Body of pancreas (tissue), 4 donors: ENCODE data around the gene AIMP1. TPM values are rescaled to one million over a fixed set of nuclear protein-coding genes. Genes with fewer than 3 reads are reported as not detected.

ENCODE experiments used
- ATAC-seq: fragments of 150-250 bp; one replicate; pipeline ENCODE4 v1.9.1; 2016
- DNase-seq, 4 donors: peaks; one replicate each; pipeline ENCODE4 v3.0.0-alpha.2; 2019
- H3K27ac ChIP-seq, 4 donors: fragments of 200-600 bp; sonication (generic); 1 replicate in 3 of 4; 2 replicates in 1 of 4; pipeline versions ENCODE4 v1.5.1 to v1.6.1; 2016 to 2019; ENCODE audit warnings: mild to moderate bottlenecking in 1 of 4, mixed read lengths in 1 of 4, moderate library complexity in 1 of 4
- H3K27me3 ChIP-seq, 2 donors: fragments of 200-600 bp; sonication (generic); one replicate each; pipeline ENCODE4 v1.6.0; 2016; ENCODE audit warnings: mild to moderate bottlenecking in 1 of 2
- H3K36me3 ChIP-seq, 2 donors: fragments of 200-600 bp; sonication (generic); replicated peaks in 1 of 2; 2 replicates each; pipeline ENCODE4 v1.5.1; 2016; ENCODE audit warnings: low read depth in 2 of 2; ENCODE audit not compliant: insufficient read depth in 1 of 2
- H3K4me1 ChIP-seq: fragments of 200-600 bp; sonication (generic); one replicate; pipeline ENCODE4 v1.6.0; 2016
- H3K4me3 ChIP-seq, 2 donors: fragments of 200-600 bp; sonication (generic); 1 replicate in 1 of 2; 2 replicates in 1 of 2; pipeline ENCODE4 v1.5.1; 2016 to 2019
- H3K9me3 ChIP-seq, 3 donors: fragments of 200-600 bp; sonication (generic); 1 replicate in 2 of 3; 2 replicates in 1 of 3; pipeline ENCODE4 v1.5.1; 2016
- CTCF ChIP-seq, 7 experiments: fragments of 450-650 bp in 4 of 7; fragments of 200-600 bp in 3 of 7; sonication (generic) in 3 of 7; IDR thresholded peaks; one replicate each; pipeline ENCODE4 v1.5.1; 2016 to 2019; ENCODE audit warnings: antibody characterized with exemption in 7 of 7
- POLR2A ChIP-seq, 3 donors: fragments of 450-650 bp; IDR thresholded peaks; one replicate each; pipeline ENCODE4 v1.6.1; 2016; ENCODE audit warnings: antibody characterized with exemption in 3 of 3, mild to moderate bottlenecking in 2 of 3
- WGBS, 2 donors: methylation state at CpG; one replicate each; pipeline ENCODE4 v1.1.5; 2017; 5-methylcytosine and 5-hydroxymethylcytosine counted together
- intact Hi-C: fragments of 100-400 bp; cut with DNase I; formaldehyde crosslinking; loops from one replicate; pipeline ENCODE4 v1.15.1; 2023
- total RNA-seq, 2 donors: library from RNA; depleted of rRNA; stranded (reverse); fragments of >200 nt; gene quantifications; one replicate each; pipeline ENCODE4 v1.1.0, GENCODE V29; 2016

AIMP1 gene
- total RNA-seq, 2 donors from 2014 or later: 13.7 to 14.5 TPM

GRCh38 chr4:106301393-106302061 is 14.8 kb upstream of the AIMP1 start:
- DNase-seq (no peak), ATAC-seq (no peak)
- WGBS, 2 donors: 70 to 73% methylated on average over 2 of the region's 2 CpGs
- Histone ChIP-seq H3K27ac (no peak overlapping the region), H3K27me3 (no peaks in the 10 kb centered on the region), H3K4me3 (no peak overlapping the region), H3K36me3 (no peaks in the 10 kb centered on the region), H3K4me1 (no peaks in the 10 kb centered on the region), H3K9me3 (no peaks in the 10 kb centered on the region)
- intact Hi-C loops: no loop called here
- TF ChIP-seq CTCF (IDR thresholded peaks at IDR 0.05): no peak
- no peak for TF ChIP-seq POLR2A (IDR thresholded peaks at IDR 0.05)

GRCh38 chr4:106302062-106302438 is 14.3 kb upstream of the AIMP1 start:
- H3K9me3 ChIP-seq: no peaks in the 10 kb centered on the region
- H3K4me1 ChIP-seq: no peaks in the 10 kb centered on the region
- ATAC-seq (no peak), DNase-seq (no peak)
- no peak overlapping the region for H3K27ac ChIP-seq
- H3K36me3 ChIP-seq: no peaks in the 10 kb centered on the region
- TF ChIP-seq POLR2A (IDR thresholded peaks at IDR 0.05) (no peak), CTCF (IDR thresholded peaks at IDR 0.05) (no peak)
- intact Hi-C loops: no loop called here
- no peak overlapping the region for H3K4me3 ChIP-seq
- 85 to 90% methylated on average over 4 of the region's 4 CpGs for WGBS, 2 donors
- H3K27me3 ChIP-seq: no peaks in the 10 kb centered on the region

- 91 to 98% methylated on average over 3 of the region's 3 CpGs for WGBS, 2 donors
- intact Hi-C loops: no loop called here
- Histone ChIP-seq H3K9me3 (no peaks in the 10 kb centered on the region), H3K27me3 (no peaks in the 10 kb centered on the region), H3K27ac (no peak overlapping the region), H3K36me3 (peaks cover 0 to 2% of the 10 kb centered on the region in 2 donors), H3K4me1 (no peaks in the 10 kb centered on the region), H3K4me3 (no peak overlapping the region)
- TF ChIP-seq POLR2A (IDR thresholded peaks at IDR 0.05): no peak
- no peak for ATAC-seq
- DNase-seq: no peak
Measured at GRCh38 chr4:106303548-106304281, 12.6 kb upstream of the AIMP1 start.

- no peak for TF ChIP-seq CTCF (IDR thresholded peaks at IDR 0.05)
- TF ChIP-seq POLR2A (IDR thresholded peaks at IDR 0.05): no peak
- no peak overlapping the region for H3K4me3 ChIP-seq
- ATAC-seq (no peak), DNase-seq (no peak)
- H3K4me1 ChIP-seq: no peaks in the 10 kb centered on the region
- no peaks in the 10 kb centered on the region for H3K9me3 ChIP-seq
- no peaks in the 10 kb centered on the region for H3K27me3 ChIP-seq
- intact Hi-C loops: no loop called here
- H3K27ac ChIP-seq: no peak overlapping the region
- H3K36me3 ChIP-seq: peaks cover 0 to 2% of the 10 kb centered on the region in 2 donors
Measured at GRCh38 chr4:106304632-106305031, 11.7 kb upstream of the AIMP1 start.

- intact Hi-C loops: no loop called here
- Histone ChIP-seq H3K27me3 (no peaks in the 10 kb centered on the region), H3K4me1 (peaks cover 3% of the 10 kb centered on the region), H3K4me3 (no peak overlapping the region), H3K9me3 (no peaks in the 10 kb centered on the region), H3K36me3 (peaks cover 0 to 2% of the 10 kb centered on the region in 2 donors), H3K27ac (no peak overlapping the region)
- 92 to 93% methylated on average over 4 of the region's 4 CpGs for WGBS, 2 donors
- TF ChIP-seq POLR2A (IDR thresholded peaks at IDR 0.05): no peak
- ATAC-seq (no peak), DNase-seq (no peak)
Measured at GRCh38 chr4:106305435-106306055, 10.8 kb upstream of the AIMP1 start.
